Endothelial cell of umbilical vein (primary cell): ENCODE results near the gene ATP2B2. TPM values are rescaled to one million over a fixed set of nuclear protein-coding genes. Genes with fewer than 3 reads are reported as not detected.

ENCODE experiments used
- BruUV-seq: library from RNA; stranded (reverse); fragments of 400-500 nt; replicated peaks from 2 replicates; lab custom pipeline; 2021; lab: Mats Ljungman, UMichigan
- CTCF ChIA-PET: fragments of 300-600, 350-600 bp; sonication (Branson Sonifier 250); formaldehyde crosslinking; loops from one replicate; lab custom pipeline; 2021; ENCODE audit warnings: antibody characterized with exemption, inconsistent platforms; lab: Charles Lee
- POLR2A ChIA-PET: fragments of 300-600, 350-600 bp; sonication (Branson Sonifier 250); formaldehyde crosslinking; loops from one replicate; lab custom pipeline; 2021; ENCODE audit warnings: antibody characterized with exemption, inconsistent platforms; lab: Charles Lee
- DNase-seq: peaks from one replicate; pipeline ENCODE4 v3.0.0-alpha.2; 2011; ENCODE audit warnings: low read depth, low spot score
- FAIRE-seq: peaks from 2 replicates; lab custom pipeline; 2011; peaks lifted over from hg19 to GRCh38; lab: Jason Lieb, UNC
- H2AFZ ChIP-seq: 2 replicates; pipeline ENCODE4 v1.6.0; 2012; ENCODE audit warnings: low read depth, low read length, control low read depth, inconsistent platforms
- H3K27ac ChIP-seq: 2 replicates; pipeline ENCODE4 v1.5.1; 2011; ENCODE audit warnings: low read depth, mild to moderate bottlenecking, control low read depth, low read length, moderate library complexity; ENCODE audit not compliant: insufficient read depth
- H3K27me3 ChIP-seq, 2 experiments: 2 replicates each; pipeline versions ENCODE4 v1.6.0 to v1.6.1; 2011; ENCODE audit warnings: low read length in 2 of 2, mixed read lengths in 1 of 2; ENCODE audit not compliant: control insufficient read depth in 2 of 2, insufficient read depth in 2 of 2
- H3K36me3 ChIP-seq, 2 experiments: 2 replicates in 1 of 2; 3 replicates in 1 of 2; pipeline ENCODE4 v1.5.1; 2011; ENCODE audit warnings: low read length in 2 of 2, mild to moderate bottlenecking in 1 of 2, moderate library complexity in 1 of 2; ENCODE audit not compliant: control insufficient read depth in 2 of 2, insufficient read depth in 2 of 2; ENCODE audit errors: extremely low read depth in 1 of 2
- H3K4me1 ChIP-seq: 3 replicates; pipeline ENCODE4 v1.5.1; 2011; ENCODE audit warnings: mild to moderate bottlenecking, low read length; ENCODE audit not compliant: control insufficient read depth, insufficient read depth; ENCODE audit errors: extremely low read depth
- H3K4me2 ChIP-seq: 2 replicates; pipeline ENCODE4 v1.6.1; 2011; ENCODE audit warnings: low read length, control low read depth, mixed read lengths; ENCODE audit not compliant: insufficient read depth
- H3K4me3 ChIP-seq, 3 experiments: fragments of 200-600 bp in 1 of 3; sonication (generic), shearing (Covaris generic) in 1 of 3; replicated peaks in 1 of 3; 2 replicates each; pipeline ENCODE4 v1.5.1; 2011 to 2016; ENCODE audit warnings: control low read depth in 3 of 3, low read length in 3 of 3, mild to moderate bottlenecking in 2 of 3, inconsistent platforms in 1 of 3, low read depth in 1 of 3, moderate library complexity in 1 of 3; ENCODE audit not compliant: insufficient read depth in 1 of 3
- H3K79me2 ChIP-seq: 2 replicates; pipeline ENCODE4 v1.6.0; 2012; ENCODE audit warnings: low read length, inconsistent platforms; ENCODE audit not compliant: control insufficient read depth, insufficient read depth
- H3K9ac ChIP-seq: replicated peaks from 2 replicates; pipeline ENCODE3; 2011; ENCODE audit warnings: low read length, control low read depth; ENCODE audit not compliant: insufficient read depth; ENCODE audit errors: extremely low read depth
- H3K9me1 ChIP-seq: replicated peaks from 3 replicates; pipeline ENCODE4 v1.6.0; 2011; ENCODE audit warnings: mild to moderate bottlenecking, low read length; ENCODE audit not compliant: control insufficient read depth, insufficient read depth; ENCODE audit errors: extremely low read depth
- H3K9me3 ChIP-seq: replicated peaks from 2 replicates; pipeline ENCODE4 v1.5.1; 2012; ENCODE audit warnings: low read length, inconsistent platforms; ENCODE audit not compliant: control insufficient read depth, insufficient read depth
- H4K20me1 ChIP-seq: replicated peaks from 2 replicates; pipeline ENCODE3; 2011; ENCODE audit warnings: mild to moderate bottlenecking, low read length; ENCODE audit not compliant: control insufficient read depth, insufficient read depth; ENCODE audit errors: extremely low read depth
- CTCF ChIP-seq, 2 donors: IDR thresholded peaks; 1 replicate in 1 of 2; 2 replicates in 1 of 2; pipeline ENCODE4 v1.5.1; 2011; ENCODE audit warnings: low read length in 2 of 2, mild to moderate bottlenecking in 2 of 2, moderate library complexity in 2 of 2, control low read depth in 1 of 2, inconsistent platforms in 1 of 2, low read depth in 1 of 2; ENCODE audit not compliant: insufficient read depth in 1 of 2; ENCODE audit errors: extremely low read depth in 1 of 2
- EZH2 ChIP-seq: IDR thresholded peaks from 2 replicates; pipeline ENCODE4 v1.6.1; 2012; ENCODE audit warnings: borderline replicate concordance, low read depth, mild to moderate bottlenecking, moderate library complexity, low read length, inconsistent platforms; ENCODE audit not compliant: severe bottlenecking
- FOS ChIP-seq: IDR thresholded peaks from 2 replicates; pipeline ENCODE4 v1.6.1; 2011; ENCODE audit warnings: mild to moderate bottlenecking, low read length, moderate library complexity, borderline replicate concordance; ENCODE audit not compliant: insufficient read depth
- GATA2 ChIP-seq: IDR thresholded peaks from 2 replicates; pipeline ENCODE4 v1.7.0; 2011; ENCODE audit warnings: low read depth, mild to moderate bottlenecking, moderate library complexity, mixed read lengths, low read length; ENCODE audit not compliant: insufficient read length, insufficient read depth
- JUN ChIP-seq: IDR thresholded peaks from 2 replicates; pipeline ENCODE4 v1.6.1; 2011; ENCODE audit warnings: borderline replicate concordance, low read depth; ENCODE audit not compliant: insufficient read length, insufficient read depth
- MYC ChIP-seq: IDR thresholded peaks from one replicate; pipeline ENCODE4 v1.6.1; 2011; ENCODE audit warnings: mild to moderate bottlenecking, low read depth, low read length
- POLR2A ChIP-seq: IDR thresholded peaks from 2 replicates; pipeline ENCODE4 v1.6.1; 2012; ENCODE audit warnings: low read depth, mild to moderate bottlenecking, control low read depth, low read length
- POLR2AphosphoS5 ChIP-seq: IDR thresholded peaks from 2 replicates; pipeline ENCODE4 v1.6.1; 2012; ENCODE audit warnings: low read depth, mild to moderate bottlenecking, control low read depth, low read length, moderate library complexity; ENCODE audit not compliant: insufficient read depth
- dilution Hi-C: fragments of 300-500 bp; cut with MboI; formaldehyde crosslinking; loops from one replicate; pipeline ENCODE4 v1.15.0; 2019; ENCODE audit warnings: low sequenced_read_pairs; ENCODE audit not compliant: extremely low pct_ligation_motif_present
- intact Hi-C: fragments of 100-400 bp; cut with micrococcal nuclease; formaldehyde crosslinking; loops from one replicate; pipeline ENCODE4 v1.10.0; 2022
- polyA plus RNA-seq, 4 experiments: library from polyadenylated mRNA; depleted of rRNA in 3 of 4; stranded (reverse) in 3 of 4; unstranded in 1 of 4; fragments of >200 nt; gene quantifications; 2 replicates each; pipeline versions ENCODE4 v1.2.1 to v1.2.3, GENCODE V29; 2011 to 2012; ENCODE audit warnings: missing spikeins in 1 of 4
- total RNA-seq: library from RNA; stranded (reverse); gene quantifications from 2 replicates; pipeline ENCODE4 v1.2.3, GENCODE V29; 2021
- TF ChIP-seq, protein P1 (sequence below): IDR thresholded peaks from 2 replicates; pipeline ENCODE4 v1.6.1; 2011; ENCODE audit not compliant: insufficient read depth, insufficient read length

The ATP2B2 gene
- total and polyA plus RNA-seq, 2 donors (not counting 3 experiments of a cell fraction or from before 2014, with no cell fraction given), result not detected

GRCh38 chr3:10554236-10554611 lies 48.8 kb upstream of the ATP2B2 start:
- no peaks in the 10 kb centered on the region for H3K79me2 ChIP-seq
- no peaks in the 10 kb centered on the region for H3K9me3 ChIP-seq
- no peak for FAIRE-seq
- no peak overlapping the region for H2AFZ ChIP-seq
- H3K27ac ChIP-seq, result no peak overlapping the region
- no peaks in the 10 kb centered on the region for H4K20me1 ChIP-seq
- H3K9me1 ChIP-seq, result no peaks in the 10 kb centered on the region
- no peak for DNase-seq
- no peaks in the 10 kb centered on the region for H3K4me1 ChIP-seq
- intact Hi-C loops, result no loop called here
- POLR2A ChIA-PET, result no interaction called here
- no peak overlapping the region for H3K4me2 ChIP-seq
- TF ChIP-seq MYC (no peak), GATA2 (no peak), POLR2AphosphoS5 (no peak), EZH2 (no peak), POLR2A (no peak), JUN (no peak), CTCF (IDR thresholded peaks at IDR 0.05; ENCODE audit: extremely low read depth in 1 of 2, insufficient read depth in 1 of 2, low read depth in 1 of 2, low read length in 2 of 2) (no peak), FOS (no peak)
- TF ChIP-seq, protein P1, sequence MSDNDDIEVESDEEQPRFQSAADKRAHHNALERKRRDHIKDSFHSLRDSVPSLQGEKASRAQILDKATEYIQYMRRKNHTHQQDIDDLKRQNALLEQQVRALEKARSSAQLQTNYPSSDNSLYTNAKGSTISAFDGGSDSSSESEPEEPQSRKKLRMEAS, result no peak
- no peaks in the 10 kb centered on the region for H3K36me3 ChIP-seq
- no peaks in the 10 kb centered on the region for H3K27me3 ChIP-seq
- BruUV-seq, result no TSS peak
- H3K9ac ChIP-seq, result no peak overlapping the region
- dilution Hi-C loops, result no loop called here
- H3K4me3 ChIP-seq, result no peak overlapping the region
- CTCF ChIA-PET, result no interaction called here
